ENCODE results near the gene GRIK4.

GRIK4 gene

GRCh38 chr11:120660024-120660565 lies 148.5 kb downstream of the GRIK4 start:
- H3K36me3 ChIP-seq (ENCODE audit: control insufficient read depth, insufficient read depth, low read length) = no peaks in the 10 kb centered on the region
- H3K4me3 ChIP-seq (ENCODE audit: insufficient read depth, low read depth, low read length) = no peak overlapping the region
- no peaks in the 10 kb centered on the region for H3K9me3 ChIP-seq (ENCODE audit: control insufficient read depth, low read length)
- WGBS, 2 experiments = 60 to 63% methylated on average over 17 of the region's 17 CpGs
- H3K27me3 ChIP-seq (ENCODE audit: control insufficient read depth, insufficient read depth, low read length, poor library complexity, severe bottlenecking) = peaks cover 18% of the 10 kb centered on the region
- no peaks in the 10 kb centered on the region for H3K4me1 ChIP-seq (ENCODE audit: control insufficient read depth, insufficient read depth, low read length)
- no peak overlapping the region for H3K27ac ChIP-seq (ENCODE audit: insufficient read depth, low read depth, low read length, poor library complexity, severe bottlenecking)

- no peak overlapping the region for H3K4me3 ChIP-seq (ENCODE audit: insufficient read depth, low read depth, low read length)
- no peaks in the 10 kb centered on the region for H3K4me1 ChIP-seq (ENCODE audit: control insufficient read depth, insufficient read depth, low read length)
- peaks cover 12% of the 10 kb centered on the region for H3K27me3 ChIP-seq (ENCODE audit: control insufficient read depth, insufficient read depth, low read length, poor library complexity, severe bottlenecking)
- no peaks in the 10 kb centered on the region for H3K9me3 ChIP-seq (ENCODE audit: control insufficient read depth, low read length)
- 59 to 61% methylated on average over 9 of the region's 9 CpGs for WGBS, 2 experiments
- H3K36me3 ChIP-seq (ENCODE audit: control insufficient read depth, insufficient read depth, low read length) = no peaks in the 10 kb centered on the region
- no peak overlapping the region for H3K27ac ChIP-seq (ENCODE audit: insufficient read depth, low read depth, low read length, poor library complexity, severe bottlenecking)
Observed at GRCh38 chr11:120662071-120662676, 150.6 kb downstream of the GRIK4 start.

DNA sequence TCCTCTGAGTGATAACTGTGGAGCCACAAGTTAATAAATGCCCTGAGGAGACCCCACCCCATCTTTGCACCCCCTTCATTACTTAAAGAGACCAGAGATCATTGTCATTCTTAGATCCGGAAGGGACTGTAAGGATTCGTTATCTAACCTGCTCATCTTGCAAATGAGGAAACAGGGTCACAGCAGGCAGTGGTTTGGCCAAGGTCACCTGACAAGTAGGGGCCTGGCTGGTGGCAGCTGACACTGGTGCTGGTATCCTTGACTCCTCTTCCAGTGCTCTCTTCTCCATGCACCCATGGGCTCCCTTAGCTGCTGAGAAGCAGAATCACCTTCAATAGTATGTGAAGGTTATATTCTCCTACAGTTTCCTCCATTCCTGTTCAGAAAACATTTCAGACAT lies 151.6 kb downstream of the GRIK4 start:
- Histone ChIP-seq H3K9me3 (ENCODE audit: control insufficient read depth, low read length) (no peaks in the 10 kb centered on the region), H3K36me3 (ENCODE audit: control insufficient read depth, insufficient read depth, low read length) (no peaks in the 10 kb centered on the region), H3K4me3 (ENCODE audit: insufficient read depth, low read depth, low read length) (no peak overlapping the region), H3K4me1 (ENCODE audit: control insufficient read depth, insufficient read depth, low read length) (no peaks in the 10 kb centered on the region), H3K27ac (ENCODE audit: insufficient read depth, low read depth, low read length, poor library complexity, severe bottlenecking) (no peak overlapping the region), H3K27me3 (ENCODE audit: control insufficient read depth, insufficient read depth, low read length, poor library complexity, severe bottlenecking) (peaks cover 9% of the 10 kb centered on the region)
- WGBS, 2 experiments = 75 to 81% methylated on average over 2 of the region's 2 CpGs

- Histone ChIP-seq H3K4me3 (ENCODE audit: insufficient read depth, low read depth, low read length) (no peak overlapping the region), H3K27me3 (ENCODE audit: control insufficient read depth, insufficient read depth, low read length, poor library complexity, severe bottlenecking) (peaks cover 6% of the 10 kb centered on the region), H3K36me3 (ENCODE audit: control insufficient read depth, insufficient read depth, low read length) (no peaks in the 10 kb centered on the region), H3K9me3 (ENCODE audit: control insufficient read depth, low read length) (no peaks in the 10 kb centered on the region), H3K4me1 (ENCODE audit: control insufficient read depth, insufficient read depth, low read length) (no peaks in the 10 kb centered on the region), H3K27ac (ENCODE audit: insufficient read depth, low read depth, low read length, poor library complexity, severe bottlenecking) (no peak overlapping the region)
- 67 to 68% methylated on average over 10 of the region's 10 CpGs for WGBS, 2 experiments
Observed at GRCh38 chr11:120666121-120666639, 154.6 kb downstream of the GRIK4 start.

DNA sequence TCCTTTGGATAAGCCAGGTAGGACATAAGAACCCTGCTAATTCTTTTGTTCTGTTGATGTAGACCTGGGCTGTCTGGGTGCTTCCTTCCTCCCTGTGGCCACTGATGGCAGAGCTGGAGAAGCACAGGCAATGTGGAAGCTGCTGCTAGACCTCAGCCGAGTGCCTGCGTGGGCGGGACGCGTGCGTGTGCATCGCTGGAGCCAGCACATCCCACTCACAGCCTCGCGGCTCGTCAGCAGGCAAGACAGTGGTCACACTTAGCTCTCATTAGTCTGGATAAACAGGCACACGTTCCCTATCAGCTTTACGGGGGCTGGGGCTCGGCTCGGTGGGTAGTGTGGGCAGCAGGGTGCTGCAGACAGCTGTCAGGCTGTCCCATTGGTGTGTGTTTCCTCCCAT lies 155.7 kb downstream of the GRIK4 start:
- H3K27ac ChIP-seq (ENCODE audit: insufficient read depth, low read depth, low read length, poor library complexity, severe bottlenecking) = no peak overlapping the region
- H3K36me3 ChIP-seq (ENCODE audit: control insufficient read depth, insufficient read depth, low read length) = no peaks in the 10 kb centered on the region
- peaks cover 6% of the 10 kb centered on the region for H3K27me3 ChIP-seq (ENCODE audit: control insufficient read depth, insufficient read depth, low read length, poor library complexity, severe bottlenecking)
- no peak overlapping the region for H3K4me3 ChIP-seq (ENCODE audit: insufficient read depth, low read depth, low read length)
- WGBS, 2 experiments = 87% methylated on average over 14 of the region's 14 CpGs
- H3K9me3 ChIP-seq (ENCODE audit: control insufficient read depth, low read length) = no peaks in the 10 kb centered on the region
- no peaks in the 10 kb centered on the region for H3K4me1 ChIP-seq (ENCODE audit: control insufficient read depth, insufficient read depth, low read length)

GRCh38 chr11:120667934-120668333 lies 156.4 kb downstream of the GRIK4 start:
- Histone ChIP-seq H3K4me3 (ENCODE audit: insufficient read depth, low read depth, low read length) (no peak overlapping the region), H3K9me3 (ENCODE audit: control insufficient read depth, low read length) (no peaks in the 10 kb centered on the region), H3K27ac (ENCODE audit: insufficient read depth, low read depth, low read length, poor library complexity, severe bottlenecking) (no peak overlapping the region), H3K36me3 (ENCODE audit: control insufficient read depth, insufficient read depth, low read length) (no peaks in the 10 kb centered on the region), H3K27me3 (ENCODE audit: control insufficient read depth, insufficient read depth, low read length, poor library complexity, severe bottlenecking) (peaks cover 6% of the 10 kb centered on the region), H3K4me1 (ENCODE audit: control insufficient read depth, insufficient read depth, low read length) (no peaks in the 10 kb centered on the region)
- 92 to 93% methylated on average over 1 of the region's 1 CpG for WGBS, 2 experiments

- Histone ChIP-seq H3K27ac (ENCODE audit: insufficient read depth, low read depth, low read length, poor library complexity, severe bottlenecking) (no peak overlapping the region), H3K36me3 (ENCODE audit: control insufficient read depth, insufficient read depth, low read length) (no peaks in the 10 kb centered on the region), H3K4me1 (ENCODE audit: control insufficient read depth, insufficient read depth, low read length) (no peaks in the 10 kb centered on the region), H3K4me3 (ENCODE audit: insufficient read depth, low read depth, low read length) (no peak overlapping the region), H3K9me3 (ENCODE audit: control insufficient read depth, low read length) (no peaks in the 10 kb centered on the region), H3K27me3 (ENCODE audit: control insufficient read depth, insufficient read depth, low read length, poor library complexity, severe bottlenecking) (peaks cover 6% of the 10 kb centered on the region)
- WGBS, 2 experiments = 92 to 94% methylated on average over 4 of the region's 4 CpGs
Observed at GRCh38 chr11:120668537-120668936, 157.0 kb downstream of the GRIK4 start.

DNA sequence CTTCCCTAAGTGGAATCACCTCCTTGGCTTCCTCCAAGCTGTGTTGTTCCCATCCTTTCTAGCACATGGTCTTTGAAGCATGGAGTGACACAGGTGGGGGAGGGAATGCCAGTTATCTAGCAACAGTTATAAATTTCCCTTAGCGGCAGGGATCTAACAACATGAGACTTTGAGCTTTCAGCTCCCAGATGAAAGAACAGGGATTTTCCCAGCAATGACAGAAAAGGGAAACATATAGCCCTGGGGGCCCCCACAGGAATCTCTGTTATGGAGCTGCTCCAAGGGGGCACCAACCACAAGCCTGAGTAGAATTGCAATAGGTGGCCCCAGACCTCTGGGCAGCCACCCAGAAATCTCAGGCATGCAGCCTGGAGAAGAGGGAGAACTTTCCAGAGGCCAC lies 163.0 kb downstream of the GRIK4 start:
- no peak overlapping the region for H3K27ac ChIP-seq (ENCODE audit: insufficient read depth, low read depth, low read length, poor library complexity, severe bottlenecking)
- WGBS, 2 experiments = 88 to 91% methylated on average over 1 of the region's 1 CpG

DNA sequence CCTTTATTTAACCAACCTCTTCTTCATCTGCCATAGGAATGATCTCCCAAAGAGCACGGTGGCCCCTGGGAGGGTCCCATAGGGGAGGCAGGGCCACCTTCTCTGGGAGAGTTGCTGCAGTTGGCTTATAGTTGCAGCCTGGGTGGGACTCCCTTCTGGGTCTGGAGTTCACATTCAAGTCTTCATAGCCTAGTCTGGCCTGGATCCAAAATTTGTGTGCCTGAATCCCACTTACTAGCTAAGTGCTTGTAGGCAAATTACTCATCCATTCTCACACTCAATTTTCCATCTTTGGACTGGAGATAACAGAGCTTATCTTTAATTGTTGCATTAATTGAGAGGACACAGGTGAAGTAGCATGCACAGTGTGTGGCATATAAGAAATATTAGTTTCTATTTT lies 163.6 kb downstream of the GRIK4 start:
- Histone ChIP-seq H3K36me3 (ENCODE audit: control insufficient read depth, insufficient read depth, low read length) (no peaks in the 10 kb centered on the region), H3K4me3 (ENCODE audit: insufficient read depth, low read depth, low read length) (no peak overlapping the region), H3K27me3 (ENCODE audit: control insufficient read depth, insufficient read depth, low read length, poor library complexity, severe bottlenecking) (no peaks in the 10 kb centered on the region), H3K9me3 (ENCODE audit: control insufficient read depth, low read length) (no peaks in the 10 kb centered on the region), H3K27ac (ENCODE audit: insufficient read depth, low read depth, low read length, poor library complexity, severe bottlenecking) (no peak overlapping the region), H3K4me1 (ENCODE audit: control insufficient read depth, insufficient read depth, low read length) (no peaks in the 10 kb centered on the region)
- WGBS, 2 experiments = 82 to 91% methylated on average over 1 of the region's 1 CpG

More for the DNA sequence above, 163.0 kb downstream of the GRIK4 start:
- no peaks in the 10 kb centered on the region for H3K9me3 ChIP-seq (ENCODE audit: control insufficient read depth, low read length)
- H3K4me1 ChIP-seq (ENCODE audit: control insufficient read depth, insufficient read depth, low read length) = no peaks in the 10 kb centered on the region
- no peak overlapping the region for H3K4me3 ChIP-seq (ENCODE audit: insufficient read depth, low read depth, low read length)
- H3K27me3 ChIP-seq (ENCODE audit: control insufficient read depth, insufficient read depth, low read length, poor library complexity, severe bottlenecking) = no peaks in the 10 kb centered on the region
- no peaks in the 10 kb centered on the region for H3K36me3 ChIP-seq (ENCODE audit: control insufficient read depth, insufficient read depth, low read length)

DNA sequence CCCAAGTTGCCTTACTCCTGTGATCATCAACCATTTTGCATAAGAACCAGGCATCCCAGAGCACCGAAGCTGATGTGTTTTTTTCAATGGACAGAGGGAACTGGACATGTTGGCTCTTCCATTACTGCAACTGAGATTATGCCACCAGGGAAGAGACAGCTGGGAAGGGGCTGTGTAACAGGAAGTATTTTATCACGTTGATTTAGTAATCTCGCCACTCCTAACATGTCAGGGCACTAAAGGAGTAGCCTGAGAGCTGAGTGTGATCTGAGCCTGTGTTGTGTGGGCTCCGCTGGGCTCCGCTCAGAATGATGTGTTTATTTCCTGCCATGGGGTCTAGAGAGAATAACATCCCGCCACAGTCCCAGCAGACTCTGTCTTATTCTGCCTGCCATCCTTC lies 165.4 kb downstream of the GRIK4 start:
- no peaks in the 10 kb centered on the region for H3K27me3 ChIP-seq (ENCODE audit: control insufficient read depth, insufficient read depth, low read length, poor library complexity, severe bottlenecking)
- no peak overlapping the region for H3K27ac ChIP-seq (ENCODE audit: insufficient read depth, low read depth, low read length, poor library complexity, severe bottlenecking)
- no peaks in the 10 kb centered on the region for H3K36me3 ChIP-seq (ENCODE audit: control insufficient read depth, insufficient read depth, low read length)
- H3K4me3 ChIP-seq (ENCODE audit: insufficient read depth, low read depth, low read length) = no peak overlapping the region
- H3K9me3 ChIP-seq (ENCODE audit: control insufficient read depth, low read length) = no peaks in the 10 kb centered on the region
- WGBS, 2 experiments = 93 to 94% methylated on average over 6 of the region's 6 CpGs
- H3K4me1 ChIP-seq (ENCODE audit: control insufficient read depth, insufficient read depth, low read length) = peaks cover 9% of the 10 kb centered on the region
